GM21515 (cell line): ENCODE measurements around the gene PPP1R12C.
"Not testable (repeated sequence)": the region's sequence is repeated elsewhere in the genome, so short reads cannot be mapped to it uniquely, and the experiment has no call there.

ENCODE experiments used
- ATAC-seq: cut with Tn5 transposase; IDR thresholded peaks from one replicate; pipeline ENCODE4 v1.9.1; 2021; ENCODE audit not compliant: unreplicated experiment

Gene PPP1R12C

DNA sequence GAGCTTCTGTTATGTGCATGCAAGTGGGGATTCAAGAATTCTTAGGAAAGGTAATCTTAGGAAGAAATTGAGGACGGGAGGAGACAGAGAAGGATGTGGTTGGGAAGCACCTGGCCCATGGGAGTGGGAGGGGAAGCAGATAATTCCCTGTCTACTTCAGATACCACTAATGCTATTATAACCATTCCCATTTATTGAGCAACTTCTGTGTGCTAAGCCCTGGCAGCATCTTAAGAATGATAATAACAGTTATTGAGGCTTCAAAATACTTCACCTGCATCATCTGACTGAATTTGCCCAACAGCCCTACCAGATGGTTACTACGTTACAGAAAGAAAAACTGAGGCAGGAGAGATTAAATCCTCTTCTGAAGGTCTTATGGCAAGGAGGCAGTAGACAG, 40.3 kb downstream of the PPP1R12C start:
- ATAC-seq = no peak

DNA sequence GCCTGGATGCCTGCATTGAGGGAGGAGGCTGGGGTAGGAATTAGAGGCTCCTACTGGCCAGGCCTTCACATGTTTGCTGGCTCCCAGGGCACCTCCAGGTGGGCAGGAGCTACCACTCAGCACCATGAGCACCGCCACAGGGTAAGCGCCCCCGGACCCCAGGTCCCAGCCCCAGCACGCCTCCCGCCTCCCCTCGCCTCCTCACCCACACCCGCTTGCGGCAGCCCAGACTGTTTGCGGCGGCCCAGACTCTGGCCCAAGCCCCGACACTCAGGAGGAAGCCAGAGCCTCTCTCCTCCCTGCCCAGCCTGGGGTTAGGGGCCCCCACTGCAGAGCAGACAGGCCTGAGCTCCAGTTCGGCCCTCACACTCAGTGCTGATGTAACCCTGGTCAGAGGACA, 41.1 kb downstream of the PPP1R12C start:
- ATAC-seq = no peak

GRCh38 chr19:55075371-55075998, 42.0 kb downstream of the PPP1R12C start, which contains the start of gene EPS8L1:
TSS of gene EPS8L1 (plus strand) at chr19:55075869. CDS start at chr19:55076445, 576 bp downstream.
- no peak for ATAC-seq

GRCh38 chr19:55071913-55072312, 45.5 kb downstream of the PPP1R12C start:
- no peak for ATAC-seq

GRCh38 chr19:55071129-55071502, 46.3 kb downstream of the PPP1R12C start:
- no peak for ATAC-seq

DNA sequence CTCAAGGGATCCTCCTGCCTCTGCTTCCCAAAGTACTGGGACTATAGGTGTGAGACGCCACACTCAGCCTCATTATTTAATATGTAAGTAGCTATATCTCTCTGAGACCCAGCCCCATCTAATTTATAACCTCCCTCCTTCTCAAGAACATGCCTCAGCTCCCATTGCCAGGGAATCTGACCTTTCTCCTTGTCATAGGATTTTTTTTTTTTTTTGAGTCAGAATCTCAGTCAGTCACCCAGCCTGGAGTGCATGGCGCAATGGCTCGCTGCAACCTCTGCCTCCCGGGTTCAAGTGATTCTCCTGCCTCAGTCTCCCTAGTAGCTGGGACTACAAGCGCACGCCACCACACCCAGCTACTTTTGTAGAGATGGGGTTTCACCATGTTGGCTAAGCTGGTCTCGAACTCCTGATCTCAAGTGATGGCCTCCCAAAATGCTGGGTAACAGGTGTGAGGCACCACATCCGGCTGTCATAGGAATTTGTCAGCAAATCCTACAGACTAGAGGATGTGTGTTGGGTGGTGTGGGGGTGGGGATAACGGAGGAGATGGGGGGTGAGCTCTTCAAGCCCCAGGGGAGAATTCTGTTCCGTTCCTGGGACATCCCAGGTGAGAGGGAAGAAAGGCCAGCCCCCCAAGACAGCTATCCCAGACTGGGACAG, 46.8 kb downstream of the PPP1R12C start:
- no peak for ATAC-seq

DNA sequence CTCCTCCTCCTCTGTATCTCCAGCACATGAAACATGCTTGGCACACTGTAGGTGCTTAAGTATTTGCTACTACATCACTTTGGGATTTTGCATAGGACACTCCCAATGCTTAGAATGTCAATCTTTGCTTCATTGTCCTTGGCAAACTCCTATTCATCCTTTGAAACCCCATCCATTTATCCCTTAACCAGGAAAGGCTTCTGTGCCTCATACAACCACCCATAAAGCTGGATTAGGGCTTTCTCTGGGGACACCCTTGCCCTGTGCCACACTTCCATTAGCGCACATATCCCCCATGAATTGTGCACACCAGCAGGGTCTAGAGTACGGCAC, 47.6 kb downstream of the PPP1R12C start:
- no peak for ATAC-seq

GRCh38 chr19:55068950-55069864, 48.2 kb downstream of the PPP1R12C start:
- ATAC-seq = no peak

DNA sequence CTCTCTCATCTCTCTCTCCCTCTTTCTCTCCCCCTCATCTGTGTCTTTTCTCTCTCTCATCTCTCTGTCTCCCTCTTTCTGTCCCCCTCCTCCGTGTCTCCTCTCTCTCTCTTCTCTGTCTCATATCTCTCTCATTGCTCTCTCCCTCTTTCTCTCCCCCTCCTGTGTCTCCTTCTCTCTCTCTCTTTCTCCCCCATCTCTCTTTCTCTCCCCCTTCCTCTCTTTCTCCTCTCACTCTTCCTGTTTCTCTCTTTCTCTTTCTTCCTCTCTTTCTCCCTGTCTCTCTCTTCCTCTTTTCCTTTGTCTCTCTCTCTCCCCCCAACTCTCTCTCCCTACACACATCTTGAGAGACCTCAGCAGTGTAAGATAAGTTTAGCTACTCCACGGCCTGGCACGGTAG, 49.6 kb downstream of the PPP1R12C start:
- no peak for ATAC-seq

DNA sequence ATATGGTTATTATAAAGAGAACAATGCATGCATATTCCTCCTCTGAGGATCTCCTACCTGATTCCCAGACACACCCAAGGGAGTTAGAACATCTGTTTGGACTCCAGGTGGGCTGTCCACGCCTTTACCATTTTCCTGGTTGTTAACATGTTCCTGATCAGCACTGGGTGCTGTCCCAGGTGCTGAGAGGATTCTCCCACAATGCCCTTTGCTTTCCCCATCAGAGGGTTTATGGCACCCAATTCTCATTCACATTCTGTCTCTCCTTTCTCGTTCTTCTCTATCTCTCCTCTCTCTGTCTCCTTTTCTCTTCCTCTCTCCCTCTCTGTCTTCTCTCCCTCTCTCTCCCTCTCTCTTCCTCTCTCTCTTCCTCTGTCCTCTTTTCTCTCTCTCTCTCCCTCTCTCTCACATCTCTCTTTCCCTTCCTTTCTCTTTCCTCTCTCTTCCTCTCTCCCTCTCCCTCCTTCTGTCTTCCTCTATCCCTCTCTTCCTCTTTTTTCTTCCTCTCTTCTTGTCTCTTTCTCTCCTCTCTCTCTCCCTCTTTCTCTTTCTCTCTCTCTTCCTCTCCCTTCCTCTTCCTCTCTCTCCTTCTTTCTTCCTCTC, 51.2 kb downstream of the PPP1R12C start:
- no peak for ATAC-seq

DNA sequence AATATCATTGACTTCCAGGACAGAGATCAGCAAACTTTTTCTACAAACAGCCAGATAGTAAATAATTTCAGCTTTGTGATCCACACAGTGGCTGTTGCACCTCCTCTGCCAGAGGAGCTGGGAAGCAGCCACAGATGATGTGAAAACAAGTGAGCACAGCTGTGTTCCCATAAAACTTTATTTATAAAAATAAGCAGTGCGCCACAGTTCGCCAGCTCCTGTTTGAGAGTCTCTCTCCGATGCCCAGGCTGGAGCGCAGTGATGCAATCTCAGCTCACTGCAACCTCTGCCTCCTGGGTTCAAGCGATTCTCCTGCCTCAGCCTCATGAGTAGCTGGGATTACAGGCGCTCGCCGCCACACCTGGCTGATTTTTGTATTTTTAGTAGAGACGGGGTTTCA, 51.9 kb downstream of the PPP1R12C start:
- ATAC-seq = not testable (repeated sequence)

- ATAC-seq = no peak
Measured at GRCh38 chr19:55063492-55063843, 54.0 kb downstream of the PPP1R12C start.

DNA sequence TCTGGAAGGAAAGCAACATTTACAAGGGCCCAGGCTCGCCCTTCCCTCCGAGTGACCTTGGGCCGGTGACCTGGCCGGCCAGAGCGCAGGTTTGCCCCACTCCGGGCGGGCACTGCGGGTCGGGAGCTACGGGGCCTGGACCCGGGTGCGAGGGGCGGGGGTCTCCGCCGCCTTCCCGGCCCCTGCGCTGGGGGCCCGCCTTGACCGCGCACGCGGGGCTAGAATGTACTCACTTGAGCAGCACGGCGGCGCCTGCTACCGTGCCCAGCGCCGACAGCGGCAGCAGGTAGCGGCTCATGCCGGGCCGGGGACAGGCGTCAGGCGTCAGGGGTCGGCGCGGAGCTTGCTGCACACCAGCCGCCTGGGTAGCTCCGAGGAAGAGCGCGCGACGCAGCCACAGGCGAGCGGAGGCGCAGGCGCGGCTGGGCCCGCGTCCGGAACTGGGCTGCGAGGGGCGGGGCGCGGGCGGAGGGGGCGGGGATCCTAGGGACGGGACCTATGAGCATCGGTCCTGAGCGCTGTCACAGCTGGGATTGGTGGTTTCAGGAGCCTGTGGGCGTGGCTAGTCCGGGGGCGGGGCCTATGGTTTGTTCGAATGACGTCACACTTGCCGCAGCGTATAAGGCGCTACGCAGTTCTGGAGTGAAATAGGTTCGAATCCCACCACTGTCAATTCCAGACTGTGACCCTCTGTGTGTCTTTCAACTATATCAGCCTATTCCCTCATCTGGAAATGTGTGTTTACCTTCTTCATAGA, 54.5 kb downstream of the PPP1R12C start, which contains the start of gene RDH13:
TSS of gene RDH13 (minus strand) at position 414 of the 757 bp plus-strand sequence. CDS start at position 298, 116 bp downstream.
- ATAC-seq = peak; percentile 86

- ATAC-seq = not testable (repeated sequence)
Measured at GRCh38 chr19:55060287-55060686, 57.1 kb downstream of the PPP1R12C start.

DNA sequence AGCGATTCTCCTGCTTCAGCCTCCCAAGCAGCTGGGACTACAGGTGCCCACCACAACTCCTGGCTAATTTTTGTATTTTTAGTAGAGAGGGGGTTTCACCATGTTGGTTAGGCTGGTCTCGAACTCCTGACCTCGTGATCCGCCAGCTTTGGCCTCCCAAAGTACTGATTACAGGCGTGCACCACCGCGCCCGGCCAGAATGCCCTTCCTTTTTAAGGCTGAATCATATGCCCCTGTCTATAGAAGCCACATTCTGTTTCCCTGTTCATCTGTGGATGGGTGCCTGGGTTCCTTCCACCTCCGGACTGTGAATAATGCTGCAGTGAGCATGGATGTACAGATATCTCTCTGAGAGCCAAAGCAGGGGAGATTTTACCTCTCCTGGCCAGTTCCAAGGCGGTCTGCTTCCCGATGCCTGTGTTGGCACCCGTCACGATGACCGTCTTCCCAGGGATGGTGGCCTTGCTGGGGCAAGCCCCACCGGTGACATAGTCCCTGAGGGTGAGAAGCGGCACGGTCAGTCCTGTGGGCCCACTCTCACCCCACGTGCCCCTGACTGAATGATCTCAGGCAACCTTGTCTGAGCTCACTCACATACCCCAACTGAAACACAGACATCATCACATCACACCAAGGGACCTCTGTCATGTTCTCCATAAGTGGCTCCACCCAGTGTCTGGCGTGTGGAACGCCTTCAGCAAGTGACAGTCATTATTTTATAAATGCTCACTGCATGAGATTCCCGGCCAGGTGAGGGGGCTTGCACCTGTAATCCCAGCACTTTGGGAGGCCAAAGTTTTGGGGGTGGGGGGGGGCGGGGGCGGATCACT, 58.4 kb downstream of the PPP1R12C start:
- ATAC-seq = no peak

- ATAC-seq = no peak
Measured at GRCh38 chr19:55056827-55057226, 60.6 kb downstream of the PPP1R12C start.

DNA sequence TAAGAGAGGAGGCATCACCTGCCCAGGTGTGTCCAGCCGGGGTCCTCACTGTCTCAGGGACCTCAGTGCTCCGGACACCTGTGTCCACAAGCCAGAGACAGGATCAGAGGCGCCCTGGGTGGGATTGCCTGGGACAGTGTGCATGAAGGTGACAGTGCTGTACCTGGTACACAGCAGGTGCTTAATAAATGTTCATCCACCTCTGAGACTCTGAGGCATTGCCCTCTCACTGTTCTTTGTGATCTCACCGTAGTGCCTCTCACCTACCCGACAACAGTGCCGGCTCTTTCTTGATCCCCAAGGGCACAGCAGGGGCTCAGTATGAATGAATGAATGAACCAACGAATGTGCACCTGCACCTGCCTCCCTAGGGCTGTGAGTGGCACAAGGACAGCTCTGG, 63.7 kb downstream of the PPP1R12C start:
- no peak for ATAC-seq

DNA sequence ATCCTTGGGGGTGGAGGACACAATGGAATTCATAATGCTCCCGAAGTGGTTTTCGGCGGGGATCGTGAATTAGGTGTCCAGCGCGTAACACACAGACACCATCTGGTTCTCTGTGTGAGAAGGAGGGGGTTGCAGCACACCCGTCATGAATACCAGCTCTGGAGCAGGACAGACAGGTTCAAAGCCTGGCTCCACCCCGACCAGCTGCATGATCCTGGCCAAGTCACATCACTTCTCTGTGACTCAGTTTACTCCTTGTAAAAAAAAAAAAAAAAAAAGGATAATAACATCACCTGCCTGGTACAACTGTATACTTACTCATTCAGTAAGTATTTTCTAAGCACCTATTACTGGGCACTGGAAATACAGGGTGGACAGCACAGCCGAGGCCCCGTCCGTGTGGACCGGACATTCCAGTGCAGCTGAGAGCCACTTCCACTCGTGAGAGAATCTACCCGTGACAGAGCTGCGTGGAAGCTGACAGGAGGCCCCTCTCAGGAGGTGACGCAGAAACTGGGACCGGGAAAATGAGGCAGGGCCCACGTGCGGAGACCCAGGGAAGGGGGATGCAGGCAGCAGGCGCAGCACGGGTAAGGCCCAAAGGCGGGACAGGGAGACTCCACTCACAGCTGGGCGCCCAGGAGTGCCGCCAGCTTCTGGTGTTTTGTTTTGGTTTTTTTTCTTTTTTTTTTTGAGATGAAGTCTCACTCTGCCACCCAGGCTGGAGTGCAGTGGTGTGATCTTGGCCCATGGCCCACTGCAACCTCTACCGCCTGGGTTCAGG, 66.5 kb downstream of the PPP1R12C start:
- ATAC-seq = no peak

DNA sequence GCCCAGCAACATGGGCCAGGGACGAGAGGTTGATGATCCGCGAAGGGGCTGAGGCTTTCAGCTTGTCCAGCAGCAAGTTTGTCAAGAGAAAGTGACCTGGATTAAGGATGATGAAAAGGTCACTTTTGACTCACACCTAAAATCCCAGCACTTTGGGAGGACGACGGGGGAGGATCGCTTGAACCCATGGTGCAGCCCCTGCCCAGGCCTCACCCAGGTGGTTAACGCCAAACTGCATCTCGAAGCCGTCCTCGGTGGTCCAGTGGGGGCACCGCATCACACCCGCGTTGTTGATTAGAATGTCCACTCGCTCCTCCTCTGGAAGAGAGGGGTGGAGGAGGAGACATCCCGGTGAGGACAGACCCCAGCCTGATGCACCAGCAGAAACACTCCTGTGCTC, 69.0 kb downstream of the PPP1R12C start:
- no peak for ATAC-seq
